ENCODE measurements around the gene KLRC3.
"Not testable (repeated sequence)": the region's sequence is repeated elsewhere in the genome, so short reads cannot be mapped to it uniquely, and the experiment has no call there.

The KLRC3 gene

DNA sequence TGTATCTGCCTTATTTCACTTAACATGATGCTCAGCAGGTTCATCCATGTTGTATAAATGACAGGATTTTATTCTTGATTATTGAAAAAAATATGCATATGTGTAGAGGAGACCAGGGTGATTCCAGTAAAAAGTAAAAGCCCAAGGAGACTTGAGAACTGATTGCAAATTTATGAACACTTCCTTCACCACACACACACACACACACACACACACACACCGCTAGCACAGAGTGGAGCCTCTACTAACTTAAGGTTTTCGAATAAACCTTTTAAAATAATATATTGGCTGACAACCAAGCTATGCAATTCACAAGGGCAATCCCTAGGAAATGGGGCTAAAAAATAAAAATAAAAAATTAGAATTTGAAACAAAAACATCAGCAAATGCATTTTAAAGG, 22.2 kb downstream of the KLRC3 start:
- DNase-seq = no peak

GRCh38 chr12:10397296-10397695, 23.1 kb downstream of the KLRC3 start:
- no peak for DNase-seq

DNA sequence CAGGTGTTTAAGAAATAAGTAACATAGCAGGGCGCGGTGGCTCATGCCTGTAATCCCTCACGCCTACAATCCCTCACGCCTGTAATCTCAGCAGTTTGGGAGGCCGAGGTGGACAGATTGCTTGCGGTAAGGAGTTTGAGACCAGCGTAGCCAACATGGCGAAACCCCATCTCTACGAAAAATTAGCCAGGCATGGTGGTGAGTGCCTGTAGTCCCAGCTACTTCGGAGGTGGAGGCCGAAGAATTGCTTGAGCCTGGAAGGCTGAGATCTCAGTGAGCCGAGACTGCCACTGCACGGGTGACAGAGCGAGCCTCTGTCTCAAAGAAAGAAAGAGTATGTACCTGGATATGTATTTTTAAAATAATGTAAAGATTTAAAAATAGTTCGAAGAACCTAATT, 24.2 kb downstream of the KLRC3 start:
- not testable (repeated sequence) for DNase-seq

- no peak for DNase-seq
Observed at GRCh38 chr12:10395390-10395998, 24.9 kb downstream of the KLRC3 start.

DNA sequence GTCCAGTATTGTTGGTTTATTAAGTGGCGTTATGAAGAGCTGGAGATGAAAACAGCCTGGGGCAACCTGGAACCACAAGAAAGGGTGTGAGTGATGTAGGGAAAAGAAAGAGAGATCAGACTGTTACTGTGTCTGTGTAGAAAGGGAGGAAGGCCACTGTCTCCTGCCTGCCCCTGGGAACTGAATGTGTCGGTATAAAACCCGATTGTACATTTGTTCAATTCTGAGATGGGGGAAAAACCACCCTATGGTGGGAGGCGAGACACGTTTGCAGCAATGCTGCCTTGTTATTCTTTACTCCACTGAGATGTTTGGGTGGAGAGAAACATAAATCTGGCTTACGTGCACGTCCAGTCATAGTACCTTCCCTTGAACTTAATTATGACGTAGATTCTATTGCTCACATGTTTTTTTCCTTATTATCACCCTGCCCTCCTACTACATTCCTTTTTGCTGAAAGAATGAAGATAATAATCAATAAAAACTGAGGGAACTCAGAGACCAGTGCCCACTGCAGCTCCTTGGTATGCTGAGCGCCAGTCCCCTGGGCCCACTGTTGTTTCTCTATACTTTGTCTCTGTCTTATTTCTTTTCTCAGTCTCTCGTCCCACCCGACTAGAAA, 25.8 kb downstream of the KLRC3 start:
- not testable (repeated sequence) for DNase-seq

DNA sequence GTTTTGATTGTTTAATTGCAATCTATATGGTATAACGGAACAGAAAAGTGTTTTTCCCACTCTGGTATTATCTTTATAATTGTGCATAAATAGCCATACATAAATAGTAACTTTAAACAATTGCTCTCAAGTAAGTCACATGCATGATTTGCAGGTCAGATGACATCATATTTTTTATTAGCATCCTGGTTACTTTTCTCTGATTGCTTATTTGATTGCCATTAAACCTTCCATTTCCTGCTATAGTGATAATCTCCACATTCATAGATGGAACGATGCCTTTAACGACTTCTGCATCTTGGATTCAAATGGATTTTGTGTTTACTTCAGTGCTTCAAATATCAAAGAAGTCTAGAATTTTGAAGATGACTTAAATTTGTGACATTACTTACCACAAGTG, 27.1 kb downstream of the KLRC3 start:
- DNase-seq = no peak

GRCh38 chr12:10392394-10392930, 27.9 kb downstream of the KLRC3 start:
- no peak for DNase-seq

DNA sequence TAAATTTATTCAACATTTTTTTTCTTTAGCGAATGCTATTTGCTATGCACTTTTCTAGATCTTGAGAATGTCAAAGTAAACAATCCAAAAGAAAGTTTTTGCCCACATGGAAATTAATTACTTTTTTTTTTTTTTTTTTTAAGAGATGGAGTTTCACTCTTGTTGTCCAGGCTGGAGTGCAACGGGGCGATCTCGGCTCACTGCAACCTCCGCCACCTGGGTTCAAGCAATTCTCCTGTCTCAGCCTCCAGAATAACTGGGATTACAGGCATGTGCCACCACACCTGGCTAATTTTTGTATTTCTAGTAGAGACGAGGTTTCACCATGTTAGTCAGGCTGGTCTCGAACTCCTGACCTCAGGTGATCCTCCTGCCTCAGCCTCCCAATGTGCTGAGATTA, 29.4 kb downstream of the KLRC3 start:
- DNase-seq = not testable (repeated sequence)

GRCh38 chr12:10389904-10390303, 30.5 kb downstream of the KLRC3 start, which contains the start of gene KLRK1:
Gene KLRK1, minus strand, starts transcription at chr12:10390041. Its CDS starts 1,231 bp downstream, at chr12:10388810.
- no peak for DNase-seq

- DNase-seq = no peak
Observed at GRCh38 chr12:10388624-10389413, 31.6 kb downstream of the KLRC3 start.

GRCh38 chr12:10387498-10387897, 32.9 kb downstream of the KLRC3 start:
- not testable (repeated sequence) for DNase-seq

DNA sequence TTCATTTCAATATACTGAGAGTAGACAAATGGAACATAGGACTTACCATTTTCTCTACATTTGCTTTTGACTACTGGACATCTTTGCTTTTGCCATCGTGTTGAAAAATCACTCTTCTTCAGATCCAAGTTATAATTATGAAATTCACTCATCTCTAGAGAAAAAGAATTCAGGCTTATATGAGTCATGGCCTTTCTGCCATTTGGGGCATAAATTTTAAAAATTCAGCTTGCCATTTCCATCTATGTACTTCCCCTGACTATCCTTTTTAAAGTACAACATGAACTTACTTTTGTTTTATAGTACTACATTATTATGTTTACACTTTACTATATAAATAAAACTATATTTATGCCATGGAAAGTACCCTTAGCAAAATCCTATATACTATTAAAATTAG, 33.5 kb downstream of the KLRC3 start:
- no peak for DNase-seq

GRCh38 chr12:10385166-10385613, 35.2 kb downstream of the KLRC3 start:
- no peak for DNase-seq

DNA sequence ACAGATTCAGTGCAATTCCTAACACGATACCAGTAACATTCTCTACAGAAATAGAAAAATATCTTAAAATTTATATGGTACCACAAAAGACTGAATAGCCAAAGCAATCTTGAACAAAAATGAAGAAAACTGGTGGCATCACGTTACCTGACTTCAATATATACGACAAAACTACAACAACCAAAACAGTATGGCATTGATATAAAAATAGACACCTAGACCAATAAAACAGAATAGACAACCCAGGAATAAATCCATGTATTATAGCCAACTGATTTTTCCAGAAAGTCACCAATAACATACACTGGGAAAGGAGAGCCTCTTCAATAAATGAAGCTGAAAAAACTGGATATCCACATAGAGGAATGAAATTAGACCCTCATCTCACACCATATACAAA, 36.2 kb downstream of the KLRC3 start:
- no peak for DNase-seq

GRCh38 chr12:10381928-10382628, 38.3 kb downstream of the KLRC3 start:
- no peak for DNase-seq

- not testable (repeated sequence) for DNase-seq
Observed at GRCh38 chr12:10378737-10379136, 41.7 kb downstream of the KLRC3 start.

DNA sequence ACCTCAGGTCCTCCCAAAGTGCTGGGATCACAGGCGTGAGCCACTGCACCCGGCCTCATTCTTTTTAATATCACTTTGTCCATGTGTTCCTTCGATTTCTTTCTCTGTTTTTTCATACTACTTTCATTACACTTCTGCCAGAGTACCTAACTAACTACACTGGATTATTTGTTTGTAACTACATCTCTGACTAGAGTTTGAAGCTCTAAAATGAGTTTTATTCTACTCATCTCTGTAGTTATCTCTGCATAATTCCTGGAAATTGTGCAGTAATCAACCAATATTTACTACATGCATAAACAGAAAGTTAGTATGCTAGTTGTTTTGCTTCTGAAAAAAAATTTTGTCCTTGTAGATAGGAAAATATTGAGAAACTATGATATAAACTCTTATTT, 45.8 kb downstream of the KLRC3 start:
- no peak for DNase-seq

DNA sequence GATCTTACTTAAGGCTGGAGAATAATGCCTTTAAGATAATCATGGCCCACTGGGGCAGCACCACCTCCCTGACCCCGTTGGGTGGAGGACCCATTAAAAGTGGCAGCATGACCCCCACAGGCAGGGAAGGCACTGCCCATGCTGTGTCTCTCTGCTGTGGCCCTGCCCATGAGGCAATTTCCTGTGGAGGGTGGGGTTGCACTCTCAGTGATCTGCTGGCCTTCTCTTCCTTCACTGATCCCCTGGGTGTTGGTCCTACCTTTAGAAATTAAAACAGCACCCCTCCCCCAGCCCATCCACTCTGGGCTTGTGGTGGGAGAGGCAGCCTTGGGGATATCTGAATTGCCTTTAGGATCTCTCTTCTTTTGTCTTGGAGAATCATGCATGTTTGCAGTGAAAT, 47.8 kb downstream of the KLRC3 start:
- DNase-seq = no peak

DNA sequence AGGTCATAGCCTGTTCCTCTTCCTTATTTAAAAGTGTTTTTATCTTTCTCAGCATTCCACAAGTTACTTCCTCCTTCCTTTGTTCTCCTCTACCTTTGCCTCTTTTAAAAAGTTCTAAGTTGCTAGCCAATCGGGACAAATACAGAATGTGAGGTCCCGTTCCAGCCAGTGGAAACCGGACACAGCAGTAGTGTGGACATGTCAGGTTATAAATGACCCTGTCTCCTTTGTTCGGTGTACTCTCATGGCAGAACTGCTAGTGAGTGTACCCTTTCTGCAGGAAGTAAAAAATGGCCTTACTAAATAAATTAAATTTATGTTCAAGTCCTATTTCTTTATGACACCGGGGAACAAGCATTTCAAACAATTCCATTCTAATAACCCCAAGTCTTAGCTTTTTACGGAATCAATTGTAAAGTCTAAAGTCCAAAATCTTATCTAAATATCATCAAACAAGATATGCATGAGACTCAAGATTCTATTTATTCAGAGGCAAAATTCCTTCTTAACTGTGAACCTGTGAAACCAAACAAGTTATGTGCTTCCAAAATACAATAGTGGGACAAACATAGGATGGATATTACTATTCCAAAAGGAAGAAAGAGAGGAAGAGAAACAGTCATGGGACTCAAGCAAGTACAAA, 48.4 kb downstream of the KLRC3 start:
- DNase-seq = not testable (repeated sequence)

DNA sequence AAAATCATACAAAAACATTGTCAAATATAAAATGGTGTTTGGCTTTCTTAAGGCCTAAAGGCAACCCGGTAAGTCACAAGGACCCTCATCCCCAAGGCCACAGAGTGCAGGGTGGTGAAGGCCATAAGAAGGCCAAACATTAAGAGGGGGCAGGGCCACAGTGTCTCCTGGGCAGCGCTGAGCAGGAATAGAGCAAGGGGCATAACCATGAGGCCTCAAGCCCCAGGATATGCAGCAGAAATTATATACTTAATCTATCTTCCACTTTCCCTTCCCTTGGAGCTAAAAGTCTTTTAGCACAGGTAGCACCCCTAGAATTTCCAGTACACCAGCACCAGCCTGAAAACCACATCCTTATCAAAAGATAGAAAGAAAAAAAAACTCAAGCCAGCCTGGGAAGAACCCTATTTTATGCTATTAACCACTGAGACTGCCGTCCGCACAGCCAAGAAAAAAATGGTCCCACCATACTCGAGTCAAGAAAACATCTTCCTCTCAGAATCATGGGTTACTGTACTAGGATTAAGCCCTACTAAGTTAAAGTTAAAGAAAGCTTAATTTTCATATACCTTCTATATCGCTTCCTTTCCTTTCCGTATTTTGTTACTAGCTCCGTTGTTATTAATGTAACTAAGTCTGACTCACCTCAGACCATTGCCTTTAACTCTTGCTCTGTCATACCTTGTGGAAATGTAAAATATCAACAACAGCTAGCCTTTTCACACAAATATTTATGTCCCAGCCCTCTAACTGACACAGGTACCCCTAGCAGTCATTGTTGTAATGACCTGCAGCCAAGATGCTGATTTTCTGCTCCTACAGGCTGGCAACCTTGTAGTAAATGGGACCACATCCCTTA, 50.6 kb downstream of the KLRC3 start:
- DNase-seq = no peak
